Measurements from ENCODE around the gene SH3BP2.

DNA sequence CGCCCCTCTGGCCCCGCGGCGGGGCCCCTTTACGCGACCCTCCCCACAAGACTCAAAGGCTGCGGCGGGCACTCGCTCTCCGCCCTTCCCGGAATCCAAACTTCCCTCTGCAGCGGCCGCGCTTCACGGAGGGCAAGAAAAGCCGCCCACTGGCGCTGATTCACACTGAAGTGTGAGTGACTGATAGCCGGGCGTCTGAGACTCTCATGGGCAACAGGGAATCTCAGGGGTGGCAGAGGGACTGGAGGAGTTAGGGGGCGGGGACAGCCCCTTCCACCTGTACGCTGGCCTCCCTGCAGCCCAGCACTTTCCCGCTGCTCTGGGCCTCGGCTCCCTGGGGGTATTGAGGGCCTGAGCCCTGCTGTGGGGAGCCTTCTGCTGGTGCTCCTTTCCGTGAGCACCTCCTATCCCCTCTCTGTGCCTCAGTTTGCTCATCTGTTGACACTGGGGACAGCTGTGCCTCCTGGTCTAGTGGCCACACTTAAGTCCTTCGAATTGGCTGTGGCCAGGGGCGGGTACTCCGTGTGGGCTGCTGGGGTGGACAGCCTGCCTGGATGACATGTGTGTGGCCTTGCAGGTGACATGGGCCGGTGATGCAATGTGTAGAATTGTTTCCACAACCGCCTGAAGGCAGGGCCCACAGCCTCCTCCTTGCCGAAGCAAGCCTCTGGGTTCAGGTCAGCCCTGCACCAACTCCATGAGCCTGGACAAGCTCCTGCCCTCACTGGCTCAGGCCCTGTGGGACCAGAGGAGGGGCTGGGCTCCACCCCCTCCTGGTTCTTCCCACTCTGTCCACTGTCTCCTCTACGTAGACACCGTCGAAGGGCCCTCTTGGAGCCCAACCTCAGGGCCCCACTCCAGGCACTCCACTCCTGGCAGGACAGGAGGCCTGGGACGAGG lies 951 bp downstream of the SH3BP2 start:
- TF ChIP-seq, protein P1, sequence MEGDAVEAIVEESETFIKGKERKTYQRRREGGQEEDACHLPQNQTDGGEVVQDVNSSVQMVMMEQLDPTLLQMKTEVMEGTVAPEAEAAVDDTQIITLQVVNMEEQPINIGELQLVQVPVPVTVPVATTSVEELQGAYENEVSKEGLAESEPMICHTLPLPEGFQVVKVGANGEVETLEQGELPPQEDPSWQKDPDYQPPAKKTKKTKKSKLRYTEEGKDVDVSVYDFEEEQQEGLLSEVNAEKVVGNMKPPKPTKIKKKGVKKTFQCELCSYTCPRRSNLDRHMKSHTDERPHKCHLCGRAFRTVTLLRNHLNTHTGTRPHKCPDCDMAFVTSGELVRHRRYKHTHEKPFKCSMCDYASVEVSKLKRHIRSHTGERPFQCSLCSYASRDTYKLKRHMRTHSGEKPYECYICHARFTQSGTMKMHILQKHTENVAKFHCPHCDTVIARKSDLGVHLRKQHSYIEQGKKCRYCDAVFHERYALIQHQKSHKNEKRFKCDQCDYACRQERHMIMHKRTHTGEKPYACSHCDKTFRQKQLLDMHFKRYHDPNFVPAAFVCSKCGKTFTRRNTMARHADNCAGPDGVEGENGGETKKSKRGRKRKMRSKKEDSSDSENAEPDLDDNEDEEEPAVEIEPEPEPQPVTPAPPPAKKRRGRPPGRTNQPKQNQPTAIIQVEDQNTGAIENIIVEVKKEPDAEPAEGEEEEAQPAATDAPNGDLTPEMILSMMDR (IDR thresholded peaks at IDR 0.05 in 8 of 11, conservative IDR thresholded peaks at IDR 0.05 in 3 of 11) = no peak
- TF ChIP-seq POLR2AphosphoS5 (IDR thresholded peaks at IDR 0.05) (peak in 1 of 3 donors; percentile 36), POLR2A (IDR thresholded peaks at IDR 0.05) (no peak)
